ENCODE data around the gene KLHL35. TPM values are rescaled to one million over a fixed set of nuclear protein-coding genes. Genes with fewer than 3 reads are reported as not detected.

Gene KLHL35
- total RNA-seq, 4 donors from 2014 or later: 1.6 TPM; not detected in 3

- peak in 1 of 3 donors; percentile 11 for DNase-seq
- peaks cover 0 to 8% of the 10 kb centered on the region in 2 donors for H3K27me3 ChIP-seq
These were observed 3.9 kb downstream of the KLHL35 start for GRCh38 chr11:75428989-75429640.

GRCh38 chr11:75428281-75428724 is 4.7 kb downstream of the KLHL35 start:
- TF ChIP-seq POLR2A (IDR thresholded peaks at IDR 0.05): peak in 1 of 2 donors; percentile 41
- no peak for TF ChIP-seq CTCF (IDR thresholded peaks at IDR 0.05)
- peaks cover 0 to 13% (median 9%) of the 10 kb centered on the region in 4 donors for H3K4me1 ChIP-seq
- peaks cover 0 to 6% (median 0%) of the 10 kb centered on the region in 4 donors for H3K9me3 ChIP-seq
- no peaks in the 10 kb centered on the region for H3K36me3 ChIP-seq
- peak; percentile 45 to 89 (median 85) for DNase-seq
- H3K27ac ChIP-seq: no peak overlapping the region
- peak overlapping the region; percentile 22 to 49 (median 30) for H3K4me3 ChIP-seq
- peaks cover 0 to 8% of the 10 kb centered on the region in 2 donors for H3K27me3 ChIP-seq

More at GRCh38 chr11:75428989-75429640, 3.9 kb downstream of the KLHL35 start:
- TF ChIP-seq CTCF (IDR thresholded peaks at IDR 0.05): no peak
- H3K9me3 ChIP-seq: peaks cover 0 to 6% (median 0%) of the 10 kb centered on the region in 4 donors
- H3K36me3 ChIP-seq: no peaks in the 10 kb centered on the region
- H3K27ac ChIP-seq: no peak overlapping the region
- peaks cover 0 to 13% (median 9%) of the 10 kb centered on the region in 4 donors for H3K4me1 ChIP-seq
- no peak overlapping the region for H3K4me3 ChIP-seq

- TF ChIP-seq CTCF (IDR thresholded peaks at IDR 0.05) (no peak), POLR2A (IDR thresholded peaks at IDR 0.05) (no peak)
- peaks cover 0 to 13% (median 9%) of the 10 kb centered on the region in 4 donors for H3K4me1 ChIP-seq
- H3K9me3 ChIP-seq: peaks cover 0 to 6% (median 0%) of the 10 kb centered on the region in 4 donors
- peaks cover 0 to 8% of the 10 kb centered on the region in 2 donors for H3K27me3 ChIP-seq
- no peaks in the 10 kb centered on the region for H3K36me3 ChIP-seq
- H3K27ac ChIP-seq: no peak overlapping the region
- DNase-seq: no peak
- H3K4me3 ChIP-seq: no peak overlapping the region
These were observed 5.8 kb downstream of the KLHL35 start for GRCh38 chr11:75427181-75427580.

GRCh38 chr11:75426720-75427086 is 6.3 kb downstream of the KLHL35 start:
- Histone ChIP-seq H3K36me3 (no peaks in the 10 kb centered on the region), H3K27me3 (peaks cover 0 to 8% of the 10 kb centered on the region in 2 donors), H3K4me3 (no peak overlapping the region), H3K9me3 (peaks cover 0 to 6% (median 0%) of the 10 kb centered on the region in 4 donors), H3K27ac (no peak overlapping the region), H3K4me1 (peaks cover 0 to 13% (median 9%) of the 10 kb centered on the region in 4 donors)
- no peak for DNase-seq
- TF ChIP-seq CTCF (IDR thresholded peaks at IDR 0.05): no peak
- TF ChIP-seq POLR2A (IDR thresholded peaks at IDR 0.05): no peak

GRCh38 chr11:75425422-75425821 is 7.6 kb downstream of the KLHL35 start:
- peak in 1 of 3 donors; percentile 38 for DNase-seq
- peaks cover 0 to 8% (median 4%) of the 10 kb centered on the region in 4 donors for H3K4me1 ChIP-seq
- peaks cover 0 to 8% of the 10 kb centered on the region in 2 donors for H3K27me3 ChIP-seq
- no peak for TF ChIP-seq POLR2A (IDR thresholded peaks at IDR 0.05)
- no peak for TF ChIP-seq CTCF (IDR thresholded peaks at IDR 0.05)
- no peak overlapping the region for H3K27ac ChIP-seq
- H3K4me3 ChIP-seq: no peak overlapping the region
- peaks cover 0 to 6% (median 0%) of the 10 kb centered on the region in 4 donors for H3K9me3 ChIP-seq
- H3K36me3 ChIP-seq: no peaks in the 10 kb centered on the region
